HEK293T (cell line): ENCODE data around the gene AGPAT2.

ENCODE experiments used
- ARNT ChIP-seq: fragments of 450-650 bp; IDR thresholded peaks from 2 replicates; pipeline ENCODE4 v1.6.1; 2017; ENCODE audit warnings: mild to moderate bottlenecking
- BHLHE40 ChIP-seq: fragments of 450-650 bp; IDR thresholded peaks from 2 replicates; pipeline ENCODE4 v1.6.1; 2016; ENCODE audit warnings: mild to moderate bottlenecking, moderate library complexity, borderline replicate concordance
- ELF4 ChIP-seq: fragments of 450-650 bp; IDR thresholded peaks from 2 replicates; pipeline ENCODE4 v1.6.1; 2017; ENCODE audit warnings: antibody characterized with exemption
- L3MBTL2 ChIP-seq: fragments of 450-650 bp; conservative IDR thresholded peaks from 2 replicates; pipeline ENCODE4 v1.6.1; 2016; ENCODE audit warnings: mild to moderate bottlenecking
- LEF1 ChIP-seq: fragments of 450-650 bp; IDR thresholded peaks from 2 replicates; pipeline ENCODE4 v1.6.1; 2017; ENCODE audit warnings: mild to moderate bottlenecking, borderline replicate concordance
- NFRKB ChIP-seq: fragments of 450-650 bp; IDR thresholded peaks from 2 replicates; pipeline ENCODE4 v1.6.1; 2016; ENCODE audit warnings: mild to moderate bottlenecking, moderate library complexity
- PKNOX1 ChIP-seq: fragments of 450-650 bp; IDR thresholded peaks from 2 replicates; pipeline ENCODE4 v1.6.1; 2016
- SP1 ChIP-seq: fragments of 450-650 bp; IDR thresholded peaks from 2 replicates; pipeline ENCODE4 v1.6.1; 2017
- SUZ12 ChIP-seq: fragments of 450-650 bp; IDR thresholded peaks from 2 replicates; pipeline ENCODE4 v1.6.1; 2016; ENCODE audit warnings: mild to moderate bottlenecking
- TARDBP ChIP-seq: fragments of 450-650 bp; IDR thresholded peaks from 2 replicates; pipeline ENCODE4 v1.6.1; 2016
- ZNF384 ChIP-seq: fragments of 450-650 bp; IDR thresholded peaks from 2 replicates; pipeline ENCODE4 v1.6.1; 2016

- TF ChIP-seq PKNOX1 = no peak
- no peak for TF ChIP-seq NFRKB
- TF ChIP-seq TARDBP = no peak
- no peak for TF ChIP-seq ARNT
- no peak for TF ChIP-seq SP1
- TF ChIP-seq ZNF384 = no peak
- TF ChIP-seq ELF4 = no peak
- no peak for TF ChIP-seq LEF1
- no peak for TF ChIP-seq L3MBTL2
- no peak for TF ChIP-seq SUZ12
- TF ChIP-seq BHLHE40 = no peak
These were observed 793 bp downstream of the AGPAT2 start for GRCh38 chr9:136686534-136686793.
